HG03354 (cell line): ENCODE results near the gene DYNC1LI2.
A peak's percentile ranks its signal among the peaks of the same experiment; 100 is the strongest.

ENCODE experiments used
- ATAC-seq: cut with Tn5 transposase; IDR thresholded peaks from one replicate; pipeline ENCODE4 v1.9.1; 2021; ENCODE audit warnings: mild to moderate bottlenecking; ENCODE audit not compliant: unreplicated experiment, poor library complexity, severe bottlenecking

Gene DYNC1LI2

DNA sequence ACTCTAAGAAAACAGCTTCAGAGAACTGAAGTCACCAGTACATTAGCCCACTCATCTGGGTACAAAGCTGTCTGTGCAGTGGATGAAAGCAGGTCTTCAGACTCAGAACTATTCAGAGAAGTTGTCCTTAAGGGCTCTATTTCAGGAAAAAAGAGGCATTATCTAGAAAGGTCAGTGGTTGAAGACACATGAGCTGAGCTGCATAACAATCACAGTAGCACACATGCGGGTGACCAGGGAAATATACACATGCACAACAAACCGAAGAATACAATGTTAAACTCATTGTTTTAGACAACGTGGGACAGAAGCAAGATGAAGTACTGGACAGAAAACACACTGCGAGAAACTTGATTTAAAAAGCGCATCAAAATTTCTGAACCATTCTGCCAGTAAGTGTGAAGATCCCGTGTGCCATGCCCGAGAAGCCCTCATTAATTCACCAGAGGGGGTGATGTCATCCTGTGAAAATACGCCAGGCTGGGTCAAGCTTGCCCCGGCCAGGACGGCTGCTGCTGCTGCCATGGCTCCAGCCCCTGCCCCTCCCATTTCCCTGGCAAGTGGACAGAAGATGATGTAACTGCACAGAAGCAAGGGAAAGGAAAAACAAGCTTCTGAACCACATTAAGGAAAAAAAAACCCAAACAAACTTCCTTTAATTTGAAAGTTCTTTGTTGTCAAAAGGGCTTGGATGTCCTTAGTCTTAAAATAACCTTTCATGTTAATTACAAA is 10.1 kb downstream of the DYNC1LI2 start:
- ATAC-seq = no peak

DNA sequence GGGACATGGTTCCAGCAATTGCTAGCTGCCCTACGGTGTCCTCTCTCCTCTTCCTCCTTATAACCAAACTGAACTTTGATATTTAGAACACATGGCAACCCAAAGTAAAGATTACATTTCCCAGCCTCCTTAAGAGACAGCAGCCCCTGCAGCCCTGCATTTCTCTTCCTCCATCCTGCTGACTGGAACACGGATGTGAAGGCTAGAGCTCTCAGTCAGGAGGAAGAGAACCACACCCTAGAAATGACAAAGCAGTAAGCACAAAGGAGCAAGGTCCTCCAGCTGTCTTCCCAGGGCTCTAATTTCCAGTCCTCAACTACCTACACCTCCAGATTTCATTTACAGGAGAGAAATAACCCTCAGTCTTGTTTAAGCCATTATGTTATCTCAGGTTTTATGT is 10.9 kb downstream of the DYNC1LI2 start:
- ATAC-seq = no peak

DNA sequence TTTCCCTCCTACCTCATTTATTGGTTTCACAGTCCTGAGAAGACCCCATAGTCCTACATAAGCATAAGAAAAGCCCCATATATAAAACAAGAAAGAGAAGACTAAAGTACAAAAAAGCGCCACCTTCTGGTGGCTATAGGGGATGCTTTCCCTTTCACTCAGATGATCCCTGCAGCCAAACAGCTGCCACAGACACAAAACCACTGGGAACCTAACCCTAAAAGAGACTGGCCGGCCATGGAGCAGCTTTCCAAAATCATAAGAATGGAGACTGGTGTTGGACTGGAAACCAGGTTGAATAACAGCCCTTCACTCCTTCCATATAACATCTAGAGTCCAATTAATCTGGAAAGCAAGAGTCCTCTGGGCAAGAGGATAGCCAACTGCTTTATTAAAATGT is 11.4 kb downstream of the DYNC1LI2 start:
- no peak for ATAC-seq

DNA sequence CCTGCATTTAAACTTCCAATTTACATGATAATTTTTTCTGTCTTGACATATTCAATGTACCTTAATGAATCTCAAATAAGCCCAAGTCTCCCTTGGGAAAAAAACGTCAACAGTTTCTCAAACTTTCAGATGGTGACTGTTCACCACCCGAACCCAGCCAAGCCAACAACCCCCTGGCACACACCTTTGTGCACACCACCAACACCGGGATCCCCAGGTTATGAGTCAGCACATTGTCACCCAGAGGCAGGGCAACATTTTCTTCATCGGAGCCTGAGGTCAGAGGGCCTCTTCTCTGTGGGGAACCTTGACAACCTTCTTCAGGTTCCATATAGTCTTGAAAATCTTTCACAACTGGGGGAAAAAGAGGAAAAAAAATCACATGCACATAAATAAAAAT is 15.5 kb downstream of the DYNC1LI2 start:
- ATAC-seq = no peak

DNA sequence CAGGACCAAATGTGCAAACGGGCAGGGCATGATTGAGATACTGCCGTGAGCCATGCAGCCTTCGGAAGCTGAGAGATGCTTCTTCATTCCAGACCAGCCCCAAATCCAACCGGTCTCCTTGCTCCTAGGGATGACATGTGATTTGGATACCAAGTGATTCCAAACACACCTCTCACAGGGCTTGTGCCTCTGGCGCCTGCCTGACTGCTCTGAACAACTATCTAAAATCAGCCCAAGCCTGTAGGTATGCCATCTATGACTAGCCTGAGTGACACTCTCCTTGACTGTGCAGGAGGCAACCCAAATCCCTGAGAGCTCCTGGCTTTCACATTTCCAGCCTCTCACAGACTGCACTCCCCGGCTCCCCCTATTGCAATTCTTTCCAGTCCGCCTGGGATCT is 20.3 kb downstream of the DYNC1LI2 start:
- ATAC-seq = no peak

DNA sequence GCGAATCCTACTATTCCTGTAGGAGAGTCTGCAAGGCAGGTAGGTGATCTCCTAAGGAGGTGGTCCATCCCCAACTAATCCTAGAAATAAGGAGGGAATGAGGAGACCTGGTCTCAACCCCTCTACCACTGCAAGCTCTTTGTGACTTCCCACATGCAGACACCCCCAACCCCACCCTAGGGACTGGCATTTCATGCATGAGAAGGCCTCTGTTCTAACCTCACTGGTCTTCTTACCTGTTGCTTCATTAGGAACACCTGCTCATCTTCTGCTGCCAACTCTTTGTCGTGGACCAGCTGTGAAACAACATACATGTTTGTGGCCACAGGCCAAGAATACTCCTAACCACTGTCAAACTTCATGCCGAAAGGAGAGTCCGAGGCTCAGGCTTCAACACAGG is 22.6 kb downstream of the DYNC1LI2 start:
- no peak for ATAC-seq

DNA sequence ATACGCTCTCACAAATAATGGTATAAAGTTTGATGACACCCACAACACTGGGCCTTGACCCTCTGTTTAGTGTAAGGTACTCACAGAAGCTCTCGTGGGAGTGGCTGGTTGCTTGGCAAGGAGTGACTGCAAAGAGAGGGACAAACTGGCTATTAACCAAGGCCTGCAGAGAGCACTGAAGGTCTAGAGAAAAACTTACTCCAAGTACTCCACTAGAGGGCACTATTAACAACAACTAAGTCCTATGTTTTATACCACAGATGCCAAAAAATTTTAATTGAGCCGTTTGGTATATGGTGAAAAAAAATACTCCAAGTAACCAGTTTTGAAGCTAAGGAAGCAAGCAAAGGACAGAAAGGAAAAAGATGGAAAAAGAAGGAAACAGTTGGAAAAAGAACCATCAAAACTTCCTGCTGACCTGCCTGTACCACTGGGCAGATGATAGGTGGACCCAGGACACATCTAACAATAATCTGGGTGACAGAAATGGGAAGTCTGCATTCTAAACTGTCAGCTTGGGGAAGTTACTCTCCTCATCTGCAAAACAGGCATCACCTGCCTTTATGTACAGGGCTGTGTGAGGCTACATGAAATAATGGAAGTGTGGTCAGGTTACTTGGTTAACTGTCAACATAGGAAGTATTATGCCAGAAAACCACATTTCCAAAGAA is 23.2 kb downstream of the DYNC1LI2 start:
- peak; percentile 57 for ATAC-seq

DNA sequence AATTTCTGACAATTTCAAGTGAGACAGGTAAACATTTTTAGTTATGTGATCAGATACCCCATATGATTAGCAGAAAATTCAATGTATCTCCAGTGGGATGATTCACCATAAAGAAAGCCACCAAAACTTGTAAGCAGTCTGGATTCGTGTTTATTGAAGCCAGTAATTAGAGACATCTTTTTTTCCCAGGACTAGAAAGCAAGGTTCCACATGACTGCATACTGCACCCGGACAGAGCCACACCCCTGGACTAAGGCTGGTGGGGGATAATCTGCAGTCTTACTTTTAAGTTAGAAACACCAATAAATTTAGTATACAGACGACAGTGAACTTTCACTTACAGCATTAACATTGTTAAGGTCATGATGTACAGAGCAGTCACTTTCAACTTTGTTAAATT is 30.6 kb downstream of the DYNC1LI2 start:
- no peak for ATAC-seq

DNA sequence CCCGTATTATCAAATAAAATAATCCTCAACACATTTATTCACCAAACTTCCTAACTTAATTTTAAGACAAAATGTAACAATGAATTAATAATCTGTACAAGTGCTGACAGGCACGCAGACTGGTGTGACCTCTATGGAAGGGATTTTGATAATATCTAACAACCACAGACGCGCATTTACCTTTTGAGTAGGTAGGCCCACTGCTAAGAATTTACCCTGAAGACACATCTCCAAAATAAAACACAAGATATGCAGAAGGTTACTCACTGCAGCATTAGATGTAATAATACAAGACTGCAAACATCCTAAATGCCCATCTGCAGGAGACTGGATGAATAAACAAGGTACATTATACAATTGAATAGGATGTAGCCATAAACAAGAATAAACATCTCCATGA is 32.2 kb downstream of the DYNC1LI2 start:
- no peak for ATAC-seq

DNA sequence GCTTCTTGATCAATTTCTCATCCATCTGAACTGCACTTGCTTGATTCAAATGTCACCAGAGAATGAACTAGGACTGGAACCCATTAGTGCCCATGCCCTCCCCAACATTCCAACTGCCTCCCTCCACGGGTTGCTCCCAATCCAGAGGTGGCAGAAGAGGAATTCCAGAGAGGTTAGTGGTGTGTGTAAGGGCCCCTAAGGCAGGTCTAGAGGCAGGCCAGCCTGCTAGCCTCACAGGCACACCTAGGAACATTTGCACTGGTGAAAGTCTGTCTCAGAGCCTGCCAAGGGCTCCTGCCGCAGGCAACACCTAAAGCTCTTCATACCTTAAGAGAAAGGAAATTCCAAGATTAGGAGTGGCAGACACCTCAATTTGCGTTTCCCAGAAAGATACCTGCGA is 33.6 kb downstream of the DYNC1LI2 start:
- ATAC-seq = no peak

DNA sequence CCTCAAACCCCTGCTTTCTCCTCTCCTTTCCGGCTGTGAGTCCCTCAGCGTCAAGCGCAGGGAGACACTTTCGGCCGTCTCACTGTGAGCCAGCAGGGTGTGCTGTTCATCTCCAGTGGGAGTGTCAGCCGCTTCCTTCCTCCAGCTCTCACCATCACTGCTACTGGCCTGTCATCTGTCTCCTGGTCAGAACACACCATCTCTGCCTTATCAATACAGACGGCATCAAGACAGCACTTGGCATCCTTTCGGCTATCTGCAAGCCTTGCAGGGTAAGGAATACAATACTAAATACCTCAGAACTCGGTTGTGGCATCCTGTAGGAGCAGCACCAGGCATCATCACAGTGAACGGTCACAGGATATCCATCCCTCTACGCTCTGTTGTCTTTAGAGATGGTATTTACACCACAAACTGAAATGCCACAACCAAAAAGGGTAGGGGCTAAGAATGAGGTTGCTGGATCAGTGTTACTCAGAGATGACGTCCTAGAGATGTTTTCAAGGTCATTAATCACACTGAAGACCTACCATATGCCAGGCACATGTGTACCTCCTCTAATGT is 34.2 kb downstream of the DYNC1LI2 start:
- ATAC-seq = peak; percentile 48

DNA sequence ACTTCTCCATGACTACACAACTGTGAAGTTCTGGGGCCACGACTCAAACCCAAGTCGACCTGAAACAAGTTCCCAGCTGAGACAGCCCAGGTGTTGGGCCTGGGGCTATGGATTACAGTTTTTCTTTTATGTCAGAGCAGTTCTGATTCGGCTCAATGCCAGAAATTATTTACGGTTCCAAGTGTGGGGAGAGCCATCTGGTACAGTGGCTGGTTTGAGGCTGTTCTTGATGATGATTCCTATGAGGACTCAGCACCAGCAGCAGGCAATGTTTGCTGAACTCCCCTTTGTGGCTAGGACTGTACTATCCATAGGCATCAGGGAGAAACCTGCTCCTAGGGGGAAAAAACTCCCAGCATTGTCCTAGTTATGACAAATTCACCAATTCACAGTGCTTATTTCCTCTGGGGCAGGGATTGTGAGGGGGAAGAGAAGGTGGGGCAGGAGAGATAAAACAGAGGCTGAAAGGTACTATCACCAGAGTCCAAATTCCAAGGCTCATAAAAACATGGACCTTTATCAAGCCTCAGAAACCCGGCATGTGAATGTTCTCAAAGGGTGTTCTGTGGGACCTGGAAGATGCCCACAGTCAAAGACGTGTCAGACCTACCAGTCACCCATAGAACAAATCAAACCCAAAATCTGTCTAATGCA is 36.6 kb downstream of the DYNC1LI2 start:
- ATAC-seq = no peak

DNA sequence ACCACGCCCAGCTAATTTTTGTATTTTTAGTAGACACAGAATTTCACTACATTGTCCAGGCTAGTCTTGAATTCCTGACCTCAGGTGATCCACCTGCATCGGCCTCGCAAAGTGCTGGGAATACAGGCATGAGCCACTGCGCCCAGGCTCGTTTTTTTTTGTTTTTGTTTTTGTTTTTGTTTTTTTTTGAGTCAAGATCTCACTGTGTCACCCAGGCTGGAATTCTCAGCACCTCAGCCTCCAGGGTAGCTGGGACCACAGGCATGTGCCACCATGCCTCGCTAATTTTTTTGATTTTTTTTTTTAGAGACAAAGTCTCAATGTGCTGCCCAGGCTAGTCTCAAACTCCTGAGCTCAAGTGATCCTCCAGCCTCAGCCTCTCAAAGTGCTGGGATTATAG is 37.3 kb downstream of the DYNC1LI2 start:
- ATAC-seq = no peak

DNA sequence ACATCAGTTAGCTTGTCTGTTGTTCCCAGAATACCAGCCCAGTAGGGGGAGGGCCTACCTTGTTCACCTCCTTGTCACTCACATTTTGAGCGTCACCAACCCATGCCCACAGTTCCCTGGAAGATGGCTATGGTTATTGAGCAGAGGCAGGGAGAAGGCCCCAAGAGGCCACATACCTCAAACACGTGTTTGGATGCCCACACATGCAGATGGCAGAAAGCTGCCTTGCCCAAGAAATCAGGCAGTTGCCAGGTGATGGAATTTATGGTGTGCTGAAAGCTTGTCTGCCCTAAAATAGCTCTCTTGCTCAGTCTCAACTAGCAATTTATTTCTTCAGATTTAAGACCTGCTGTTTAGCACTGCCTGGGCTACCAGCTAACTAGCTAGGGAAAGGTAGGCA is 38.3 kb downstream of the DYNC1LI2 start:
- ATAC-seq = no peak

DNA sequence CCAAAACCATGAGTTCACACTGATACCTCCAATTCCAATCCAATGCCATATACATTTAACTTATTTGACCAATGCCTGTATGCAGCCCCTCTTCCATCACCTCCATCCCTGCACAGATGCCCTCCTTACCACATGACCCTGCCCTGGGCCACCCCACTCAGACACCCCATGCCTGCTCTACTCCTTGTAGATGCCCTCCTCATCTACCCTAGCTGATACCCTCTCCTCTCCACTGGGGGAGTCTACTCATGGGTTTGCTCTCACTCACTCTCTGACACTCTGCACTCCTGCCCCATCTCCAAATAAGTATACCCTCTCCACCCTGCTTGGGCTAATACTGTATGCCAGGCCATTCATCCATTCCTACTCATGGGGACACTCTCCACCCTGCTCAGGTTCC is 38.9 kb downstream of the DYNC1LI2 start:
- no peak for ATAC-seq

DNA sequence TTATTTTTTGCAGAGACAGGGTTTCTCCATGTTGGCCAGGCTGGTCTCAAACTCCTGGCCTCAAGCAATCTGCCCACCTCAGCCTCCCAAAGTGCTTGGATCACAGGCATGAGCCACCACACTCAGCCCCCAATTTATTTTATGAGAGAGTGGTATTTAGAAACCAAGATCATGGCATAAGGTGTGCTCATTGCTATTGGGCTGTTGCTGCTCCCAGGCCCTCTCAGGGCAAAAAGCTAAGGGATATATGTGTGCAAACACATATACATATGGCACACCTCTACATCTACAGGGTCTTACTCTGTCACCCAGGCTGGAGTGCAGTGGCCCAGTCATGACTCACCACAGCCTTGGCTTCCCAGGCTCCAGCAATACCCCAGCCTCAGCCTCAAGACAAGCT is 39.8 kb downstream of the DYNC1LI2 start:
- ATAC-seq = no peak

DNA sequence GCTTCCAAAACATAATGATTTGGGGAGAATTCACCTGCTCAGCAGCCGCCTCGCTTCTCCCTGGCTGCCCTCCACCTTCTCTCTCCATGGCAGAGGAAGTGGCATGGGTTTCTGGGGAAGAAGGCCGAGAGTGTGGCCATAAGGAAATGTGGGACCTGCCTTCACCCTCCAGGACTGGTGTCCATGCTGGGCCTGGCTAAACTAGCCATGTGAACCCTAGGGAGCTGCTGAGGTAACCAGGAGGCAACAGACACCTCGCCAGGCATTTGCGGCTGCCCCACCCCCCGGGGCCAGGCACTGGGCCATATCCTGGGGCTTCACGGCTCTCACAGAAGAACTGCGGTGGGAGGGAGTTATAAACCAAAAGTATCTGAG is 44.9 kb downstream of the DYNC1LI2 start:
- ATAC-seq = no peak

DNA sequence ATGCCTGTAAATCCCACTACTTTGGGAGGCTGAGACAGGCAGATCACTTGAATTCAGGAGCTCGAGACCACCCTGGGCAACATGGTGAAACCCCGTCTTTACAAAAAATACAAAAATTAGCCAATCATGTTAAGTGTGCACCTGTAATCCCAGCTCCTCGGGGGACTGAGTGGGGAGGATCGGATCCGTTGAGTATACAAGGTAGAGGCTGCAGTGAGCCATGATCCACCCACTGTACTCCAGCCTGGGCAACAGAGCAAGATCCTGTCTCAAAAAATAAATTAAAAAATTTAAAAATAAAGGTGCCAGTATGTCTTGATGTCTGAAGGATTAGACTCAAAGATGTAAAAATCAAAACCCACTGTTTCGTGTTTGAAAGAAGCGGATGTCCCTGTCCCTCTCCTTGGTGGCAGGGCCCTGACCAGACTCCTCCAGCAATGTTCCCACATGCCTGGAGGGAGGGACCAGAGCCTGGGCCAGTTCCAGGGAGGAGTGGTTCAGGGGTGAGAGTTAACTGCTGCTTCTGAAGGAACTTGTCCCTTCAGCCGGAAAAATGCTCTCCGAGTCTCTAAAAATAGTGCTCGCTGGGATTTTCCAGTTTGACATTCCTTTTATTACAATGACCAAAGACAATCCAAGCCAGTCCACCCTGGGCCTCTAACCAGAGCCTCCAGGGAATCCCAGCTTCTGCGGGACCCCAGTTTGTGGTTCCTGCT is 45.5 kb downstream of the DYNC1LI2 start:
- no peak for ATAC-seq

DNA sequence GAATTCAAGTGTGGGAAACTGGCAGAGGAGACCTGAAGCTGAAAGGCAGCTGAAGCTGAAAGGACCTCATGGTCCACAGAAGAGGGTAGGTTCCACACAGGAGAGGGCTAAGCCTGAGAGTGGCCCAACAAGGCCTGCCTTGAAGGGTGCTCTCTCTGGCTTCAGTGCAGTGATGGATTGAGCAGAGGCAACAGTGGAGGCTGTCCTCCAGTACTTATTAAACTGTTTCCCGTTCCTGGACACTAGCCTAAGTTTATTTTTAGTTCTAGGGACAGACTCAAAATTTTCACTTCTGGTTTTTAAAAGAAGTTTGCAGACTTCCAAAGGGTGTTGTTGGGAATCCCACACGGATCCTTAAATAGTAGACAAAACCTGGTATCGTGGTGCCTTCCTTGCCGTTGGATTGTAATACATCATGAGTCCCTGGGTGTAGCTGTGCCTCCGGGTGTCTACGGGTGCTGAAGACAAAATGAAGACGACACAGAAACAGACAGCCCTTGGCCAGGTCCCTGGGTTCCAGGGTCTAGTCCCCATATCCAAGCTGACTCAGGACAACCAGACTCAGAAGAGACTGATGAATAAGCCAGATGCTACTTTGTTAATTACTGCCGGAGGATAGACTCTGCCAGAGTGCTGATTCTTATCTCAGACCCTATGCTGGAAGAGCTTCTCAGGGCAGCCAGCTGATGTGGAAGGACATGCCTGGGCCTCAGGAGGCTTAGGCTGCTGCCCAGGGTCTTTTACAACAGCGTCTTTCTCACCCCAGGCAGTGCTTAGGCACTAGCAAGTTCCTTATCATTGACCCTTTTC is 47.8 kb downstream of the DYNC1LI2 start:
- no peak for ATAC-seq

DNA sequence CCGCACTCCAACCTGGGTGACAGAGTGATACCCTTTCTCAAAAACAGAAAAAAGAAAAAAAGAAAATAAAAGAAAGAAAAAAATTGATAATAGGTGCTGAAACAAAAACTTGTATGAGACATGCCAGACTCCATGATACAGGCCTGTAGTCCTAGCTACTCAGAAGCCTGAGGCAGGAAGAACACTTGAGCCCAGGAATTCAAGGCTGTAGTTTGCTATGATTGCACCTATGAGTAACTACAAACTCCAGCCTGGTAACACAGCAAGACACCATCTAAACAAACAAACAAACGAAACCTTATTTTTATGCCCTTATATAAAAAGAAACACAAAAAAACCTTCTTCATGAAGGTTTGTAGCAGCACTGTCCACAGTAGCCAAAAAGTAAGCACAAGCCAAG is 49.9 kb downstream of the DYNC1LI2 start:
- ATAC-seq = no peak
